ENCODE measurements around the gene CMIP.

DNA sequence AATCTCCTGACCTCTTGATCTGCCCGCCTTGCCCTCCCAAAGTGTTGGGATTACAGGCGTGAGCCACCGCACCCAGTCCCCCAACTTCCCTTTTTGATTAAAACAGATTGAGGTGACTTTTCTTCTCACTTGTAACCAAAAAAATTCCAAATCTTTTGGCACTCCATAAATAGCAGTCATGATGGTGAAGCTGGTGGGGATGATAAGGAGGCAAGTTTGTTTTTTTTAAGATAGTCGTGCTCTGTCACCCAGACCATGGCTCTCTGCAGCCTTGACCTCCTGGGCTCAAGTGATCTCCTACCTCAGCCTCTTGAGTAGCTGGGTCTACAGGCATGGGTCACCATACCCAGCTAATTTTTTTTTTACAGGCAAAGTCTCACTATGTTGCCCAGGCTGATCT is 299.8 kb downstream of the CMIP start:
- TF ChIP-seq TARDBP (IDR thresholded peaks at IDR 0.05) (no peak), CTBP1 (IDR thresholded peaks at IDR 0.05; ENCODE audit: borderline replicate concordance) (no peak), NFRKB (IDR thresholded peaks at IDR 0.05) (no peak), ARNT (IDR thresholded peaks at IDR 0.05) (no peak), SUZ12 (IDR thresholded peaks at IDR 0.05) (no peak), SP1 (IDR thresholded peaks at IDR 0.05) (no peak), ELF4 (IDR thresholded peaks at IDR 0.05) (no peak)
